Trophoblast cell (in vitro differentiated cells and primary cell): Measurements from ENCODE around the gene NAIF1.
A peak's percentile ranks its signal among the peaks of the same experiment; 100 is the strongest.

Source experiments
- DNase-seq, 2 donors: peaks; one replicate each; pipeline ENCODE4 v3.0.0-alpha.2; 2016
- H2AFZ ChIP-seq: 2 replicates; pipeline ENCODE4 v1.6.1; 2013; ENCODE audit warnings: low read length, moderate library complexity, mild to moderate bottlenecking; ENCODE audit not compliant: insufficient read depth, poor library complexity
- H2AK5ac ChIP-seq: 2 replicates; pipeline ENCODE4 v1.6.1; 2013; ENCODE audit warnings: mild to moderate bottlenecking, low read length
- H2BK120ac ChIP-seq: 2 replicates; pipeline ENCODE4 v1.6.1; 2013; ENCODE audit warnings: low read length, mild to moderate bottlenecking, moderate library complexity; ENCODE audit not compliant: insufficient read depth, poor library complexity
- H2BK12ac ChIP-seq: 2 replicates; pipeline ENCODE4 v1.6.1; 2013; ENCODE audit warnings: mild to moderate bottlenecking, low read length, moderate library complexity
- H2BK5ac ChIP-seq: 2 replicates; pipeline ENCODE4 v1.6.1; 2013; ENCODE audit warnings: low read length, low read depth, moderate library complexity, mild to moderate bottlenecking; ENCODE audit not compliant: poor library complexity
- H3K14ac ChIP-seq: 2 replicates; pipeline ENCODE4 v1.6.1; 2013; ENCODE audit warnings: mild to moderate bottlenecking, low read length
- H3K18ac ChIP-seq: 2 replicates; pipeline ENCODE4 v1.6.1; 2013; ENCODE audit warnings: mild to moderate bottlenecking, low read length
- H3K23ac ChIP-seq: 2 replicates; pipeline ENCODE4 v1.6.1; 2013; ENCODE audit warnings: low read length
- H3K27ac ChIP-seq: 2 replicates; pipeline ENCODE4 v1.5.1; 2013; ENCODE audit warnings: low read depth, mild to moderate bottlenecking, inconsistent platforms, low read length, moderate library complexity
- H3K27me3 ChIP-seq: 2 replicates; pipeline ENCODE4 v1.6.1; 2013; ENCODE audit warnings: inconsistent platforms, mild to moderate bottlenecking, low read length, moderate library complexity; ENCODE audit not compliant: insufficient read depth
- H3K36me3 ChIP-seq, 2 experiments: 1 replicate in 1 of 2; 2 replicates in 1 of 2; pipeline ENCODE4 v1.6.1; 2013; ENCODE audit warnings: low read length in 2 of 2, mild to moderate bottlenecking in 2 of 2, moderate library complexity in 1 of 2; ENCODE audit not compliant: insufficient read depth in 2 of 2, control insufficient read depth in 1 of 2
- H3K4ac ChIP-seq: 2 replicates; pipeline ENCODE4 v1.6.1; 2013; ENCODE audit warnings: low read depth, mild to moderate bottlenecking, low read length, moderate library complexity
- H3K4me1 ChIP-seq, 2 experiments: 1 replicate in 1 of 2; 2 replicates in 1 of 2; pipeline ENCODE4 v1.6.1; 2013; ENCODE audit warnings: low read length in 2 of 2, mild to moderate bottlenecking in 2 of 2, moderate library complexity in 1 of 2; ENCODE audit not compliant: insufficient read depth in 2 of 2, control insufficient read depth in 1 of 2
- H3K4me2 ChIP-seq: 2 replicates; pipeline ENCODE4 v1.6.1; 2013; ENCODE audit warnings: inconsistent platforms, mild to moderate bottlenecking, low read length, moderate library complexity
- H3K4me3 ChIP-seq: 2 replicates; pipeline ENCODE4 v1.5.1; 2013; ENCODE audit warnings: mild to moderate bottlenecking, low read depth, low read length, inconsistent platforms
- H3K79me1 ChIP-seq: one replicate; pipeline ENCODE4 v1.6.1; 2013; ENCODE audit warnings: low read length
- H3K79me2 ChIP-seq: 2 replicates; pipeline ENCODE4 v1.6.1; 2013; ENCODE audit warnings: low read length, mild to moderate bottlenecking; ENCODE audit not compliant: control insufficient read depth, insufficient read depth, poor library complexity
- H3K9ac ChIP-seq: 2 replicates; pipeline ENCODE4 v1.6.1; 2013; ENCODE audit warnings: mild to moderate bottlenecking, low read length
- H3K9me3 ChIP-seq: 2 replicates; pipeline ENCODE4 v1.6.1; 2013; ENCODE audit warnings: low read depth, mild to moderate bottlenecking, control low read depth, inconsistent platforms, low read length; ENCODE audit not compliant: insufficient read depth
- H4K12ac ChIP-seq: 2 replicates; pipeline ENCODE4 v1.6.1; 2013; ENCODE audit warnings: low read depth, mild to moderate bottlenecking, low read length, moderate library complexity
- H4K8ac ChIP-seq: 2 replicates; pipeline ENCODE4 v1.6.1; 2013; ENCODE audit warnings: low read depth, mild to moderate bottlenecking, low read length, moderate library complexity
- H4K91ac ChIP-seq: one replicate; pipeline ENCODE4 v1.6.1; 2013; ENCODE audit warnings: low read depth, mild to moderate bottlenecking, low read length, moderate library complexity
- WGBS: extraction: QIAGEN DNeasy Blood & Tissue Kit; methylation state at CpG from one replicate; pipeline ENCODE4 v1.1.7; 2013; ENCODE audit warnings: missing lambda C conversion rate; ENCODE audit not compliant: insufficient read length, insufficient coverage; ENCODE audit errors: extremely low coverage; 5-methylcytosine and 5-hydroxymethylcytosine counted together

NAIF1 gene

GRCh38 chr9:128067645-128068385 lies 695 bp upstream of the NAIF1 start, which contains the start of gene SLC25A25:
TSS of gene SLC25A25 (plus strand) at chr9:128068232. CDS start at chr9:128068320, 88 bp downstream.
- H2AFZ ChIP-seq: peak within 1 kb of the TSS; percentile 73
- H3K4me1 ChIP-seq: peaks cover 13 to 17% of the 10 kb centered on the region in 2 experiments
- H3K27me3 ChIP-seq: no peaks in the 10 kb centered on the region
- no CpG with 5 or more reads among the region's 67 CpGs for WGBS
- H3K9ac ChIP-seq: peak within 1 kb of the TSS; percentile 96
- H3K23ac ChIP-seq: no peak within 1 kb of the TSS
- peak within 1 kb of the TSS; percentile 91 for H4K91ac ChIP-seq
- H3K14ac ChIP-seq: peak within 1 kb of the TSS; percentile 90
- H2BK5ac ChIP-seq: peak within 1 kb of the TSS; percentile 97
- peaks cover 15% of the 10 kb centered on the region for H3K79me1 ChIP-seq
- H3K4ac ChIP-seq: peak within 1 kb of the TSS; percentile 82
- peak within 1 kb of the TSS; percentile 98 for H4K8ac ChIP-seq
- peak within 1 kb of the TSS; percentile 95 for H4K12ac ChIP-seq
- peaks cover 10% of the 10 kb centered on the region for H3K79me2 ChIP-seq
- no peaks in the 10 kb centered on the region for H3K9me3 ChIP-seq
- peaks cover 7 to 9% of the 10 kb centered on the region in 2 experiments for H3K36me3 ChIP-seq
- H3K4me3 ChIP-seq: peak within 1 kb of the TSS; percentile 94
- peak within 1 kb of the TSS; percentile 51 for H2AK5ac ChIP-seq
- peak within 1 kb of the TSS; percentile 99 for H3K27ac ChIP-seq
- H2BK120ac ChIP-seq: peak within 1 kb of the TSS; percentile 78
- peak within 1 kb of the TSS; percentile 97 for H3K4me2 ChIP-seq
- DNase-seq: peak; percentile 99 to 100
- H2BK12ac ChIP-seq: no peak within 1 kb of the TSS
- H3K18ac ChIP-seq: peak within 1 kb of the TSS; percentile 93

- no peak overlapping the region for H2BK12ac ChIP-seq
These were observed 1.0 kb downstream of the NAIF1 start for GRCh38 chr9:128065907-128066712.

GRCh38 chr9:128062846-128063831 lies 4.0 kb downstream of the NAIF1 start:
- DNase-seq: no peak
- Histone ChIP-seq H3K79me1 (peaks cover 9% of the 10 kb centered on the region), H3K9me3 (no peaks in the 10 kb centered on the region), H3K9ac (no peak overlapping the region), H2BK120ac (no peak overlapping the region), H3K27ac (no peak overlapping the region), H4K12ac (no peak overlapping the region), H3K4me2 (no peak overlapping the region), H4K8ac (no peak overlapping the region), H3K18ac (no peak overlapping the region), H3K14ac (no peak overlapping the region), H4K91ac (no peak overlapping the region), H3K79me2 (peaks cover 2% of the 10 kb centered on the region), H2BK12ac (no peak overlapping the region), H2AFZ (no peak overlapping the region), H3K23ac (no peak overlapping the region), H3K4ac (no peak overlapping the region), H2BK5ac (no peak overlapping the region), H3K4me3 (no peak overlapping the region), H3K4me1 (peaks cover 7 to 9% of the 10 kb centered on the region in 2 experiments), H3K27me3 (no peaks in the 10 kb centered on the region), H2AK5ac (no peak overlapping the region), H3K36me3 (peaks cover 11 to 20% of the 10 kb centered on the region in 2 experiments)
- WGBS: no CpG with 5 or more reads among the region's 28 CpGs

More at GRCh38 chr9:128065907-128066712, 1.0 kb downstream of the NAIF1 start:
- Histone ChIP-seq H3K79me2 (peaks cover 10% of the 10 kb centered on the region), H2AFZ (peak overlapping the region; percentile 67), H4K91ac (peak overlapping the region; percentile 91), H3K4me2 (peak overlapping the region; percentile 46), H4K8ac (peak overlapping the region; percentile 93), H3K4me3 (peak overlapping the region; percentile 32), H3K23ac (no peak overlapping the region), H3K9ac (no peak overlapping the region), H2BK5ac (no peak overlapping the region), H3K27ac (no peak overlapping the region), H2AK5ac (peak overlapping the region; percentile 93), H3K36me3 (peaks cover 11 to 20% of the 10 kb centered on the region in 2 experiments), H3K79me1 (peaks cover 15% of the 10 kb centered on the region), H3K27me3 (no peaks in the 10 kb centered on the region), H3K4me1 (peaks cover 11 to 15% of the 10 kb centered on the region in 2 experiments), H3K14ac (peak overlapping the region; percentile 77), H3K18ac (peak overlapping the region; percentile 84), H2BK120ac (no peak overlapping the region), H3K4ac (peak overlapping the region; percentile 87), H3K9me3 (no peaks in the 10 kb centered on the region), H4K12ac (peak overlapping the region; percentile 82)
- no peak for DNase-seq
- no CpG with 5 or more reads among the region's 18 CpGs for WGBS
